Endometrial microvascular endothelial cells (primary cell): ENCODE measurements around the gene NMS. TPM values are rescaled to one million over a fixed set of nuclear protein-coding genes. Genes with fewer than 3 reads are reported as not detected.
"Not testable (repeated sequence)": the region's sequence is repeated elsewhere in the genome, so short reads cannot be mapped to it uniquely, and the experiment has no call there.

Experiments used
- in situ Hi-C: cut with HindIII; loops from 2 replicates; pipeline ENCODE4 v1.10.0; 2017; ENCODE audit warnings: low sequenced_read_pairs, low pct_unique_long_range_greater_than_20kb; ENCODE audit errors: inconsistent ontology term
- total RNA-seq: library from RNA; depleted of rRNA; stranded (reverse); fragments of >200 nt; gene quantifications from one replicate; pipeline ENCODE4 v1.2.3, GENCODE V29; 2015; ENCODE audit errors: inconsistent ontology term

NMS gene, protein sequence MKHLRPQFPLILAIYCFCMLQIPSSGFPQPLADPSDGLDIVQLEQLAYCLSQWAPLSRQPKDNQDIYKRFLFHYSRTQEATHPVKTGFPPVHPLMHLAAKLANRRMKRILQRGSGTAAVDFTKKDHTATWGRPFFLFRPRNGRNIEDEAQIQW
- total RNA-seq = not detected

DNA sequence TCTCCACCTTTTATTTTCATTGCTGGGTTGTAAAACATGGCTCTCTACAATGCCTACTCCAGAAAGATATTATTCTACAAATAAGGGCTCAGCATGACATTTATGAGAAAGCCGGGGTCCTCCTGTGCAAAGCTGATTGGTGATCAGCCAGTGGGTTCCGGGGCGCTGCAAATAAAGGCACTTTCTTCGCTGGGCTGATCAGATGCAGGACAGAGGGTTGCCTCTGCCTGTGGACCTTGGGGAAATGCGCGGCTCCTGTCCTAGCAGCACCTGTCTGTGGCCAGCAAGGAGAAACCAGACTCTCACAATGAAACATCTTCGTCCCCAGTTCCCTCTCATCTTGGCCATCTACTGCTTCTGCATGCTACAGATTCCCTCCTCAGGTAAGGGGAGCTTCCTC is at the start of gene NMS:
NMS (plus strand) TSS at position 301 of the 400 bp plus-strand sequence; CDS start at position 308, 7 bp downstream.
- in situ Hi-C loops = no loop called here

DNA sequence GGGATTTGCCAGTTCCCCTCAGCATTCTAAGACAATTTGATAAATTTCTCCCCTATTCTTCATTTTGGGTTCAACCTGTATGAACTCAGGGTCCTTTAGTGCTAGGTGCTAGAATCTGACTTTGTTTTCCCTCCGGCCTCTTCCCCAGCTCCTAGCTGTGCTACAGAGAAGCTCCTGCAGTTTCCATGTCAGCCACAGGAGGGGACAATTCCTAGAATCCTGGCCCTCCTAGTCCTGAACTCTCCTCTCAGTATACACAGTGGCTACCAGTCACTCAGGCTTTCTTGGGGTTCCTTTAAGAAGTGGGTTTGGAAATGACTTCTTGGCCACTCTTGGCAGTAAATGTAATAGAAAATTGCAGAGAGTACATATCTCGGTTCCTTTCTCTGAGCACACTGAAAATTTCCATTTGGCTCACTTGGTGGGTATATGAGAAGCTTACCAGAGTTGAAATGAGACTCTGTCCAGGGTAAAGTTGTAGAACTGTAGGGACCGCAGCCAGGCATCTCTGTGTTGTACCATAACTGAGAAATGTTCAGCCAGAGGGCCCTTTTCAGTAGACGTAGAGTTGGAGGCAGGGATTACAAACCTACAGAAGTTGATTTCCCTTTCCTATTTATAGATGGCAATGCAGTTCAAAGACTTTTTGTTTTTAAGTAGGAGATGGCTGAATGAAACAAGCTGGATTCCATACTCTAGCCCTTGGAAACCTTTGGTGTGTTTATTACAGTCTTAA is 47.8 kb upstream of the NMS start:
- in situ Hi-C loops = no loop called here

DNA sequence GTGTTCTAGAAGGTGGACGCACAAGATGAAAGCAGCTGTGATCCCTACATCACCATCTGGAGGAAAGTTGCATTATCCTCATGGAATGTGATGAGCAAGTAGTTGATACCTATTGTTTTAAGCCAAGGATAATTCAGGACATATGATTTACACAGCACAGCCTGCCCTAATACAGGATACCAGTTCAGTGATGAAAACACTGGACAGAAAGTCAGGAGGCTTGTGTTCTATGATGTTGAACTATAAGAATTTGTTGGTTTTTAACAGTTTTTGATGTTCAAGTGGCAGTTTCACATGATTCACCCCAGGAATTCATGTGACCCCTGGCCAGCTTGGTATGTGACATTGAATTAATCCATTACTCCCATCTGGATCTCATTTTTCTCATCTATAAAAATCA is 46.7 kb upstream of the NMS start:
- in situ Hi-C loops = no loop called here

DNA sequence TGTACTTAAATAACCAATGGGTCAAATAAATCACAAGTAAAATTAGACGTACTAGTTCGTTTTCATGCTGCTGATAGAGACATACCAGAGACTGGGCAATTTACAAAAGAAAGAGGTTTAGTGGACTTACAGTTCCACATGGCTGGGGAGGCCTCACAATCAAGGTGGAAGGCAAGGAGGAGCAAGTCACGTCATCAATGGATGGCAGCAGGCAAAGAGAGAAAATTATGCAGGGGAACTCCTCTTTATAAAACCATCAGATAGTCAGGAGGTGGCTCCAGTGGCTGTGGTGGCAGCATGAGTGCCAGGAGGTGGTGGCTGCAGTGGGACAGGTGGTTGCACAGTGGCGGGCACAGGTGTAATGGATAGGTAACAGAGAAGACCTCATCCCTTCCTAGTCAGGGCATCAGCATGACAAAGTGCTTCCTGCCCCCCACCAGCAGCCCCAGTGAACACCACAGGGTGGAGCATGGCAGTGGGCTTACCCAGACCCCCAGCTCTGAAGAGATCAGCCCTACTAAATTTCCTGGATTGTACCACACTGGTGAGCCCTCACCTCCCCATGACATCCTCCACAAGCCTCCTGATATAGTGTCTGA is 45.9 kb upstream of the NMS start:
- in situ Hi-C loops = no loop called here

DNA sequence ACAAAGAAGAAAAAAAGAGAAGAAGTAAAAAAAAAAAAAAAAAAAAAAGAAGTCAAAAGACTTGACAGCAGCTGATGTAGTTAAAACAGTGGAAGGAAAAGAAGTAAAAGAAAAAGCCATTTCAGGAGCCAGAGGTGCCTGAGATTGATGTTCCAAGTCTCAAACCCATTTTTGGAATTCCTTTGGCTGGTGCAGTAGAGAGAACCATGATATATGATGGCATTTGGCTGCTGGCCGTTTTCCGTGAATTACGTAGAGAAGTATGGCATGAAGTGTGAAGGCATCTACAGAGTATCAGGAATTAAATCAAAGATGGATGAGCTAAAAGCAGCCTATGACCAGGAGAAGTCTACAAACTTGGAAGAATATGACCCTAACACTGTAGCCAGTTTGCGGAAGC is 45.2 kb upstream of the NMS start:
- in situ Hi-C loops = no loop called here

DNA sequence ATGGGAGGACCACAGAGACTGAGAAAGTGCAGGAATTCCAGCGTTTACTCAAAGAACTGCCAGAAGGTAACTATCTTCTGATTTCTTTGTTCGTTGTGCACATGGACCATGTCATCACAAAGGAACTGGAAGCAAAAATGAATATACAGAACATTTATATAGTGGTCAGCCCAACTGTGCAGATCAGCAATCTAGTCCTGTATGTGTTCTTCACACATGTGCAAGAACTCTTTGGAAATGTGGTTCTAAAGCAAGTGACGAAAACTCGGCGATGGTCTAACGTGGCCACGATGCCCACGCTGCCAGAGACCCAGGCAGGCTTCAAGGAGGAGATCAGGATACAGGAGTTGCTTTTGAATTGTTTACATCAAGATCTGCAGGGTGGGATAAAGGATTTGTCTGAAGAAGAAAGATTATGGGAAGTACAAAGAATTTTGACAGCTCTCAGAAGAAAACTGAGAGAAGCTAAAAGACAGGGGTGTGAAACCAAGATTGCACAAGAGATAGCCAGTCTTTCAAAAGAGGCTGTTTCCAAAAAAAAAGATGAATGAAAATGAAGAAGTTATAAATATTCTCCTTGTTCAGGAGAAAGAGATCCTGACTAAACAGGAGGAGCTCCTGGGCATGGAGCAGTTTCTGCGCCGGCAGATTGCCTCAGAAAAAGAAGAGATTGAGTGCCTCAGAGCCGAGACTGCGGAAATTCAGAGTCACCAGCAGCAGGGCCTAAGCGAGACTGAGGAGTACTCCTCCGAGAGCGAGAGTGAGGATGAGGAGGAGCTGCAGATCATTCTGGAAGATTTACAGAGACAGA is 44.5 kb upstream of the NMS start:
- in situ Hi-C loops = no loop called here

DNA sequence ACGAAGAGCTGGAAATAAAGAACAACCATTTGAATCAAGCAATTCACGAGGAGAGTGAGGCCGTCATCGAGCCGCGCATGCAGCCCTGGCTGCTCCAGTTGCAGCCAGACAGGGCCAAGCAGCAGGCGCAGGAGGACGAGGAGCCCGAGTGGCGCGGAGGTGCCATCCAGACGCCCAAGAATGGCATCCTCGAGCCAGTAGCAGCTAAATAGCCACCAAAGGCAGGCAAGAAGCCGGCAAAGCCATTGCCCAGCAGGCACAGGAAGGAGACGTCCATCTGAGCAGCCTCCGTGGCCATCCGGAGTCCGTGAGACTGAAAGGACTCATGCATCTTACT is 43.9 kb upstream of the NMS start:
- in situ Hi-C loops = no loop called here

DNA sequence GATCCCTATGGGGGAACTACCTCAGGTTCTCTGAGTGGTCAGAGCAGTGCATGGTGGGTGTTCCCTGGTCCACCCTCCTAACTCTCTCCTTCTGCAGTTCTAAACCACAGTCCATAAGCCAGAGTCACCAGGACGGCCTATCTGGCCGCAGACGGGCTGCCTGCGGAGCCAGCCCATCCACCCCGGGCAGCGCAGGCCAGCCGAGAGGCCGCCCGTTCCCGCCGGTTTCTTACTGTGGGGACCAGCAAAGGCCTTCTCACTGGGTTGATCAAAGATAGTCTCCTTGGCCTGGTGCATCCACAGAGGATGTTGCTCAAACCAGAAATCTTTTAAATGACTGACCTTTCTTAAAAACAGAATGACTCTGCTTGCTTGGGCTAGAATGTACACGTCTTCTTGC is 43.2 kb upstream of the NMS start:
- in situ Hi-C loops = no loop called here

DNA sequence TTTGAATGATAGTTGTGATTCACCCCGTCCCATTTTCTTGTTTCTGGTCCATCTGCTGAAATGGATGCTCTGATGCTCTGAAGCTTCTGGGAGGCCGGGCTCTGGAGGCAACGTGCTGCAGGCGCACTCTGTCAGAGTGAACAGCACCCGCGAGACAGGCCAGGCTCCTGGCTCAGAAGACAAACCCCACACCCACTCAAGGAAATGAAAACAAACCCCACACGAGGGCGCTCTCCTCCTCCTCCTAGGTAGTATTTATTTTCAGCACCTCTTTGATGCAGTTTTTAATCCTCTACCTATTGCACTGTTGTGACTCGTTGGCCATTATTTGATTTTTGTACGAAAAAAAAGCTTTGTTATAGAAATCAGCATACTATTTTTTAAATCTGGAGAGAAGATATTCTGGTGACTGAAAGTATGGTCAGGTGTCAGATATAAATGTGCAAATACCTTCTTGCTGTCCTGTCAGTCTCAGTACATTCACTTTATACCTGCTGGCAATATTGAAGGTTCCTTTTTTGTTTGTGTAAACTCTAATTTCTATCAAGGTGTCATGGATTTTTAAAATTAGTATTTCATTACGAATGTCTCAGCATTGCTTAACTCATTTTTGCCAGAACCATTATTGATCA is 42.5 kb upstream of the NMS start:
- in situ Hi-C loops = no loop called here

DNA sequence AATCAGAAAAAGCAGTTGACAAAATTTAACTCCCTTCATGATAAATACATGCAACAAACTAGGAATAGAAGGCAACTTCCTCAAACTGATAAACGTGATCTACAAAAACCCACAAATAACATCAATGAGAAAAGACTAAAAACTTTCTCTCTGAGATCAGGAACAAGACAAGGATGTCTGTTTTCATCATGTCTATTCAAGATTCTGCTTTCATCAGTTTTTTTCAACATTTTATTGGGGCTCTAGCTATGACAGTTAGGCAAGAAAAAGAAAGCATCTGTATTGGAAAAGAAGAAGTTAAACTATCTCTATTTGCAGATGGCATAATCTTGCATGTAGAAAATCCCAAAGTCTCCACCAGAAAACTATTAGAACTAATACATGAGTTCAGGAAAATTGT is 40.6 kb upstream of the NMS start:
- in situ Hi-C loops = no loop called here

DNA sequence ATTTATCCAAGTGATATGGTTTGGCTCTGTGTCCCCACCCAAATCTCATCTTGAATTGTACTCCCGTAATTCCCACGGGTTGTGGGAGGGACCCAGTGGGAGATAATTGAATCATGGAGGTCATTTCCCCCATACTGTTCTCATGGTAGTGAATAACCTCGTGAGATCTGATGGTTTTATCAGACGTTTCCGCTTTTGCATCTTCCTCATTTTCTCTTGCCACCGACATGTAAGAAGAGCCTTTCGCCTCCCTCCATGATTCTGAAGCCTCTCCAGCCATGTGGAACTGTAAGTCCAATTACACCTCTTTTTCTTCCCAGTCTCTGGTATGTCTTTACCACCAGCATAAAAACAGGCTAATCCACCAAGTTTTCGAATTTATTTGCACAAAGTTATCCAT is 32.5 kb upstream of the NMS start:
- in situ Hi-C loops = no loop called here

DNA sequence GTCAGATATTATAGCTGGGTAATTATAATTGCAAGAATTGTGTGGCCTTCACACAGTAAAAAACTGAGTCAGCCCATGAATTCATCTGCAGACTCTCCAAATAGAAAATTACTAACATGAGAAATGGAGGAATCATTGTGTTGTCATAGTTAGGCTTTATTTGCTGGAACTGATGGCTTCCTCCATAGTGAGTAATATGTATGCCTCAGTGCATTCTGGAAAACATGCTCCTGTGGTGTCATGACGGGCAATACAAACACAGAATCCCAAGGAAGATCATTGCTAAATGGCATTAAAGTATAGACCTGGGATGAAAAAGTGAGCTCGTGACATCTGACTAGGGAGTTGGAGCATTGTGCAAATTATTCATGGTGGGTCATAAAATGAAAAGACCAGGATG is 23.6 kb upstream of the NMS start:
- in situ Hi-C loops = no loop called here

DNA sequence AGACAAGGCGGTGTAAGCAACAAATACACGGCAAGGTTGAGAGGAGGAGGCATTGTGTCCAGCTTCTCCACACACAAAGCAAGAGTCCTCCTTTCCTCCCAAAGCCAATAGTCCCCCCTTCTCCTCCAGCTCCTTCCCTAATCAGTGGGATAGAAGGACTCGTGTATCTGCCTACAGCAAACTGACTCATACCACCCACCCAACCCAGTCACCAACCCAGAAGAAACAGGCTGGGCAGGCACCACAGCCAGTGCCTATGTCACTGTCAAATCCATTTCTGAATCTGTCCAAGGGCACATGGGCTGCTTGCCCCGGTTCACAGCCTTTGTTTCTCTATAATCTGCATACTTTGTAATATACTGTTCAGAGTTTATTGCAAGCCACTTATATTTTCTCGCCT is 19.2 kb upstream of the NMS start:
- in situ Hi-C loops = no loop called here

DNA sequence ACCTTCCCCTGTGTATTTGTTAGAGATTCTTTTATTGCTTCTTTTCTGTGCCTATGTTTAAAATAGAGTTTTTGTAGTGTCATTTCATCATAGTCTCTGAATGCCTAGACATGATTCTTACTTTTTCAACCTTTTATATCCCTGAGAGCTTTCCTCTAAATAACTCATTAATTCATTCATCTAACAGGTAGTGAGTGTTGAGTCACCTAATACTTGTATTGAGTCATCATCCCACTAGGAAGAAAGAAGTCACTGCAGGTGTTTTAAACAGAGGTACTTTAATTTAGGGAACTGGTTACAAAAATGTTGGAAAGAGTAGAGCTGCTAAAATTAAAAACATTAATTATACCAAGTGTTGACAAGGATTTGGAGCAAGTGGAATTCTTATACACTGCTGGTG is 18.5 kb upstream of the NMS start:
- in situ Hi-C loops = no loop called here

DNA sequence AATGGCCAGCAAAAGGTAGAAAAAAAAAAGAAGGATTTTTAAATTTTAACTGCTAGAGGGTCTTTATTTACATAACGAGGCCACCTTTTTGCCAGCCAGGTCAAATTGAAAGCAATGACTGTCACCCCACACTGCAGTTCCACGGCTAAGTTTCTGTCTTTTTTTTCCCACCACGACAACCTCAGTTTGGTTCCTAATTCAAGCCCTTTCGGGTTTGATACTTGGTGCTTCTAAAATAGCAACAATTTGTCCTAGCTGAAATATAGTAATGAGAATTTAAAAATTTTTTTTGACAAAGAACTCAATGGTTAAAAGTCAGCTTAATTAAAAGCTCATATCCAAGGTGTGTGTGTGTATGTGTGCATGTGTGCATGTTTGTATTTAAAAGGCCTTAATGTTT is 16.4 kb upstream of the NMS start:
- in situ Hi-C loops = no loop called here

DNA sequence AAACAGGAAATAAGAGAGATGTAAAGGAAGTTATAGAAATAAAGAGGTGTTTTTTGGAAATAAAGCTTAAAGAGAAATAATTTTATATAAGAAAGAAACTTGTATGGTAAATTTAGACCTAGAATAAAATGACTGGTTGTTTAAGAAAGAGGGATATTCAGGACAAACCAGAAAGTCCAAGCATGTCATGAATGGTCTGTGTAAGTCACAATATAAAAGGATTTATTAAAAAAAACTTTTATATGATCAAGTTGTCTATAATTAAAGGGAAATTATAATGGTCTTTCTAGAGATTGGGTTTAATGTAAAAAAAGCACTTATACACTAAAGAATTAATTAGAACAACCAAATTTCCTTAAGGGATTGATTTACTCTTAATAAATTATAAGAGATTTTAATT is 13.9 kb upstream of the NMS start:
- in situ Hi-C loops = not testable (repeated sequence)

DNA sequence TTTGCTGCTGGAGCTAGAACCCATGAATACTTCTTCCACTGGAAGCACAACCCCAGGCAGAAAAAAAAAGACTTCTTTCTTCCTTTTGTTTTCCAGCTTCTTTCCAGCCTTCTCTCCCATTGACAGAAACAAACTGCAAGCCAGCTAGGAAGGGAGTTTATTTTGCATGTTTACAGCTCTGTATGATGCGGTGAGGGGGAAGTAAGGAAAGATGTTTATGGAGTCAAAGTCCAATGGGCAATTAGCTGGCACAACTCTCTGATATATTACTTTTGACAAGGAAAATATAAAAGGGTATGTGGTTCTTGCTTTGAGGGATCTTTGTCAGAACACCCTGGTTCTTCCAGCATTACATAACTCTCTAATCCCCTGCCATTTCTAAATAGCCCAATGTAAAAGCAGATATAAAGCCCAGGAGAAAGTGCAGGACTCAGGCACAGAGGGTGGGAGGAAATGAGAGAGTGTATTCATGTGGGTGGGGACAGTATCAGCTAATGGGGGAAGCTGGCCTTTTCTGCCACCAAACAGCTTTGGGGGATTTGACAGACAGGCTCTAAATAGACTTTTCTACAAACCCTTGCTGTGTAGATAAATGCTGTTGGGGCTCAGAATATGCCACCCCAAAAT is 9.3 kb upstream of the NMS start:
- in situ Hi-C loops = no loop called here

DNA sequence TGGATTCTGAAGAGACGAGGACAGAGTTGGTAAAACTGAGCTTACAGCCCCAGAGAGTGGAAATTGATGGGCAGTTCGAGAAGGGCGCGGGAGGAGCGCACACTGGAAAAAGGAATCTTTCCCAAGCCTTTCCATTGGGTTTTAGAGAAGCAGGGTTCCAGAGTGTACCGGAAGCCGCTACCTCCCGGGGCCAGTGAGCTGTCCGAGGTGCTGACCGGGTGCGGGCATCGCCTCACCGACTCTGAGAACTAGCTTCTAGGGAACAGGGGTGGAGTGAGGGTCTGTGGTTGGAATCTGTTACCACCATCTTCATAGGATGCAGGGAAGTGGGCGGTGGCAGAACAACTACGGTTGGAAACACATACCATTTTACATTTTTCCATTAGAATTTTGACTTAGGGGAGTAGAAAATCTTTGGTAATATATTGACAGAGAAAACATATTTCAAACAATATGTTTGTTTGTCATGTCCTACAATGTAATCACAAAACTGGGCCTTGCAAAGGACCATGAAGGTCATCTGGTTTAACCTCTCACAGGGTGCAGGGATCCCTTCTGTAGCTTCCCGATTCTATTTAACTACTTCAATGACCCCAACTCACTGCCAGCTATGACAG is 724 bp downstream of the NMS start:
- in situ Hi-C loops = no loop called here

DNA sequence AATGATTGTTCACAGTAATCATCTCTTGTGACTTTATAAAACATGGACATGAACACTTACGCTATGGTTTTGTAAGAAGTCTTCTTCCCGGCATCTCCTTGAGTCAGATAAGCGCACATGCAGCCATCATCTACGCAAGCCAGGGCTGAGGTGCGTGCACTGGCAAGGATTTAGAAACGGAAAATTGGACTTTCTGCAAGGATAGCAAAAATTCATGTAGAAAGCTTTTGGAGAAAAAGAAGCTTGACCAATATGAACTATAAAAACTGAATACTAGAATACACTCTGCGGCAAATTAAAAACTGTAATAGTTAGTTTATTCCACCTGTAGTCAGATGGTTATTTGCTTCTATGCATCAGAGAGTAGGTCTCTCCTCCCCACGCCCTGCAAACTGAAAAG is 6.3 kb downstream of the NMS start:
- in situ Hi-C loops = no loop called here
